ENCODE results near the gene TPT1.
"Not testable (repeated sequence)": the region's sequence is repeated elsewhere in the genome, so short reads cannot be mapped to it uniquely, and the experiment has no call there.

- not testable (repeated sequence) for TF ChIP-seq POLR2A (IDR thresholded peaks at IDR 0.05; ENCODE audit: low read length); CTCF (IDR thresholded peaks at IDR 0.05); E2F6 (IDR thresholded peaks at IDR 0.05; ENCODE audit: borderline replicate concordance, low read depth); EP300 (IDR thresholded peaks at IDR 0.05); CEBPB (IDR thresholded peaks at IDR 0.05); REST (IDR thresholded peaks at IDR 0.05)
Measured at GRCh38 chr13:45376651-45377050, 35.7 kb upstream of the TPT1 start.

Data from A549 (cell line).